HG03135 (cell line): Measurements from ENCODE around the gene PRDM16.

Source experiments
- ATAC-seq: cut with Tn5 transposase; IDR thresholded peaks from one replicate; pipeline ENCODE4 v1.9.1; 2021; ENCODE audit warnings: mild to moderate bottlenecking, moderate library complexity; ENCODE audit not compliant: unreplicated experiment

The PRDM16 gene

DNA sequence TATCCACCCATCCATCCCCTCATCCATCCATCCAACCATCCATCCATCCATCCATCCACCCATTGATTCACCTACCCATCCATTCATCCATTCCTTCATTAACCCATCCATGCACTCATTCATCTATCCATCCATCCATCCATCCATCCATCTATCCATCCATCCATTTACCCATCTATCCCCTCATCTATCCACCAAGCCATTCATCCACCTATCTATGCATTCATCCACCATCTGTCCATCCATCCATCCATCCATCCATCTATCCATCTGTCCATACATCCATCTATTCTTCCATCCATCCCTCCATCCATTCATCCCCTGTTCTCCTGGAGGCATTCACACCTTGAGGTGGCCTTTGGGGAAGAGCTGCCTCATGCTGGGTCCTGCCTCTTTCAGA lies 107.0 kb downstream of the PRDM16 start:
- no peak for ATAC-seq

DNA sequence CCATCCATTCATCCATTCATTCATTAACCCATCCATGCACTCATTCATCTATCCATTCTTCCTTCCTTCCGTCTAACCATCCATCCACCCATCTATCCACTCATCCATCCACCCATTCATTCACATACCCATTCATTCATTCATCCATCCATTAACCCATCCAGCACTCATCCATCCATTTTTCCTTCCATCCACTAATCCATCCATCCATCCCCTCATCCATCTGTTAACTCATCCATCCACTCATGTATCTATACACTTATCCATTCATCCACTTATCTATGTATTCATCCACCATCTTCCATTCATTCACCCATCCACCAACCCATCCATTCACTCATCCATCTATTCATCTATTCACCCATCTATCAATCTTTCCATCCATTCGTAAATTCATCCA lies 107.8 kb downstream of the PRDM16 start:
- ATAC-seq: no peak

- ATAC-seq: no peak
These were observed 109.3 kb downstream of the PRDM16 start for GRCh38 chr1:3178279-3178678.

DNA sequence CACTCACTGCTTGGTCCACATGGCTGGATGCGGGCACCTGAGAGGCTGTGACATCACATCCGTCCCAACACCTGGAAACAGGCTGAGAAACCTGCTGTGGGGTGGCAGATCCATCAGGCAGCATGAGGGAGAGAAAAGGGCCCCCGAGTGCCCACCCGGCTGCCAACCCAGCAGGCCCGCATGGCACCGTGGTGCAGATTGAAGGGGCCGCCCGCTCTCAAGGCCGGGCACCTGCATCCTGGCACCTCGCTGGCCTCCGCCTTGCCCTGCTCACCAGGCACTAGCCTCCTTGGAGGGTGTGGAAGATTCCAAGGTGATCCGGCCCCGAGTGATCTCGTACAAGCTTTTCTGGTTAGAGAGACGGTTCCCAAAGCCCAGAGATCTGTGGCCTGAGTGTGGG lies 110.5 kb downstream of the PRDM16 start:
- ATAC-seq: no peak

- ATAC-seq: no peak
These were observed 111.9 kb downstream of the PRDM16 start for GRCh38 chr1:3180915-3181314.

DNA sequence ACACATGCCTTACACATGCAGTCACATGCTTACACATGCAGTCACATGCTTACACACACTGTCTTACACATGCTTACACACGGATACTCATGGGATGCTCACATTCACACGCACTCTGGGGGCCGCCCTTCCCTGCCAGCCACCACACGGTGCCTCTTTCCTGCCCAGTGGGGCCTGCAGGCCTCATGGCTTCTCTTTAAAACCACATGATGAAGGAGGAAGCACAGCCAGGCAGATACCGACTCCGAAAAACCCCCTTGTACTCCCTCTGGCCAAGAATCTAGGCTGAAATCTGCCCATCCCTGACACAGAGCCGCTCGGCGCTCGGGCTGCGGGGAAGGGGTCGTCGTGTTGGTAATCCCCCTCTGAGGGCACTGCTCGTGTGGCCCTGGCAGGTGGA lies 113.0 kb downstream of the PRDM16 start:
- no peak for ATAC-seq

DNA sequence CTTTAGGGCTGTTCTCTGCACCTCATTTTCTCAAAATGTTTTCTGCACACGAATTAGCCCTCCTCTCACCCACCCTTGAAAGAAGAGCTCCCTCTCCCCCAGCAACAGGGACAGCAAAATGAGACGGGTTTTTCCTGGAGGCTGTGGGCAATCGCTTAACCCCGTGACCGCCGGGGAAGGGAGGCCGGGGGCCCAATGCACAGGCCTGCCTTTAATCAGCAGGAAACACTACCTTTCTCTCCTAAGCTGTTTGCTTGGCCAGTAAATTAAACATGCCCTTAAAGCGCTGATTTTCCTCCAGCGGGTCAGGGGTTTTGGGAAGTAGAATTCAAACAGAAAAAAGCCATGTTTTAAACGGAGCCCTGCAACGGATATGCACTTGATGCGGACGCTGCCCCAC lies 114.4 kb downstream of the PRDM16 start:
- no peak for ATAC-seq

DNA sequence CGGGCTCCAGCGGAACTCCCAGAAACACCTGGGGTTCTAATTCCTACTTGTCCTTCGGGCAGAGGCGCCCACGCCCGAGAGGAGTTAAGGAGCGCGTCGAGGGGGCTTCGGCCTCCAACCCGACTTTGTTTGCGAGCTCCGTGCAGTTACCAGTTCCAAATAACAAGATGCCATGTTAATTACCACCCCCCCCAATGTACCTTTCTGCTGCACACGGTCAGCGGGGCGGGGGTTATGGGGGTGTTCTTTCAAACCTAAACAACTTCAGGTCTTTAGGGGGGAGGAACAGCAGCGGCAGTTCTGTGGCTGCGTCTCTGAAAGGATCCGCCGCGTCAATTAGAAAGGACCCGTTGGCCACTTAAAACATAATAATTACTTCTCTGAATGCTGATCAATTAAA lies 114.8 kb downstream of the PRDM16 start:
- no peak for ATAC-seq

- ATAC-seq: no peak
These were observed 115.7 kb downstream of the PRDM16 start for GRCh38 chr1:3184666-3185065.

DNA sequence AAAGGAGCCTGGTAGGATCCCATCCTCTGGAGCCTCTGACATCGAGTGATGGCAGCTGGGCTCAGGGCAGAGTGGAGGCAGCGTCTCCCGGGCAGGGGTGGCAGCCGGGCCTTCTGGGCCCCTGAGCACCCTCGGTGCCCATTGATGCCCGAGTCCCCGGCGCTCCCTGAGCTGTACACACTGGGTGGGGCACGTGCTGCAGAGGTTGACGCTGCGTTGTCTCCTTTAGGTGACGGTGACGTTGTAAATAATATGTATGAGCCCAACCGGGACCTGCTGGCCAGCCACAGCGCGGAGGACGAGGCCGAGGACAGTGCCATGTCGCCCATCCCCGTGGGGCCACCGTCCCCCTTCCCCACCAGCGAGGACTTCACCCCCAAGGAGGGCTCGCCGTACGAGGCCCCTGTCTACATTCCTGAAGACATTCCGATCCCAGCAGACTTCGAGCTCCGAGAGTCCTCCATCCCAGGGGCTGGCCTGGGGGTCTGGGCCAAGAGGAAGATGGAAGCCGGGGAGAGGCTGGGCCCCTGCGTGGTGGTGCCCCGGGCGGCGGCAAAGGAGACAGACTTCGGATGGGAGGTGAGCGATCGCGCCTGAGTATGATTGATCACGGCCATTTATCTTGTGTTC lies 117.0 kb downstream of the PRDM16 start:
- no peak for ATAC-seq

- ATAC-seq: no peak
These were observed 117.5 kb downstream of the PRDM16 start for GRCh38 chr1:3186526-3186921.

- no peak for ATAC-seq
These were observed 118.6 kb downstream of the PRDM16 start for GRCh38 chr1:3187415-3188149.

- no peak for ATAC-seq
These were observed 119.4 kb downstream of the PRDM16 start for GRCh38 chr1:3188150-3188971.

- ATAC-seq: no peak
These were observed 121.4 kb downstream of the PRDM16 start for GRCh38 chr1:3190256-3191041.

DNA sequence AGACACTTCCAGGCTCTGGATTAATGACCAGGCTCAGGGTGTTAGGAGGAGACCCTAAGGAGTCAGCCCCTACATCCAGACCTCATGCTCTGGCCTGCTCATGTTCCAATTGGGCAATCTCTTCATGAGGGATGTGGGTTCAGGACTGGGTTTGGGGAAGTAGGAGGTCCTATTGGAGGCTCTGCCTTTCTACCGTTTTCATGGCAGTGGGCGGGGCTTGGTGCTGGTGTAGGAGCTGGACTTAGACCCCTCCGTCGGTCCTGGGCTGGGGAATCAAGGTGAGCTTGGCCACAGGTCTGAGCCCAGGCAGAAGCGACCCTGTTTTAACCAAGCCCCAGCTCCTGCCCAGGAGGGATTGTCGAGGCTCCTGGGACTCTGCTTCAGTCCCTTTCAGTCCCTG lies 123.4 kb downstream of the PRDM16 start:
- ATAC-seq: no peak

DNA sequence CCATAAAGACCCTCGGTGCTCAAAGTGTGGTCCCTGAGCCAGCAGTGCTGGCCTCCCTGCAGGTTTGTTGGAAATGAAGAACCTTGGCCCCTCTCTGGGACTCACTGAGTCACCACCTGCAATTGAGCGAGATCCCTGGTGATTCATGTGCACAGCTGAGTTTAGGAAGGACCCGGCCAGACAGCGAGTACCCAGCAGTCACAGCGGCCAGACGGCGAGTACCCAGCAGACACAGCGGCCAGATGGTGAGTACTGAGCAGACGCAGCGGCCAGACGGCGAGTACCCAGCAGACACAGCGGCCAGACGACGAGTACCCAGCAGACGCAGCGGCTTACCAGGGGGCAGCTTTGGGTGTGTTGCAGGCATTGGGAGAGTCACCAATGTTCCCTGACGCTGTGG lies 123.8 kb downstream of the PRDM16 start:
- ATAC-seq: no peak

- no peak for ATAC-seq
These were observed 124.8 kb downstream of the PRDM16 start for GRCh38 chr1:3193811-3194210.

- ATAC-seq: no peak
These were observed 125.9 kb downstream of the PRDM16 start for GRCh38 chr1:3194760-3195479.

DNA sequence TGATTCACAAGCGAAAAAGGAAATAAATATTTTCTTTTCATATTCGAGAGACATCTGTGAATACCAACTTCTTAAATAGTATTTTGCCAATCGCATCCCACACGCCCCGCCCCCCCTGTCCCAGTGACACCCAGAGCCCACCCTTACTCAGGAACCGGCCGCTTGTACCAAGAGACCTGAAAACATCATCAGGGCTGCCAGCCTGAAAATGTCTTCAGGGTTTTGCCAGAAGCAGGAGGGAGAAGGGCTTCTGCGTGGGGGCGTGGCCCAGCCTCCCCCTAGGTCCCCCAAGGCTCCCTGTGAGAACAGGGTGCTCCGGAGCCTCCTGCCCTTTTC lies 126.4 kb downstream of the PRDM16 start:
- ATAC-seq: no peak

DNA sequence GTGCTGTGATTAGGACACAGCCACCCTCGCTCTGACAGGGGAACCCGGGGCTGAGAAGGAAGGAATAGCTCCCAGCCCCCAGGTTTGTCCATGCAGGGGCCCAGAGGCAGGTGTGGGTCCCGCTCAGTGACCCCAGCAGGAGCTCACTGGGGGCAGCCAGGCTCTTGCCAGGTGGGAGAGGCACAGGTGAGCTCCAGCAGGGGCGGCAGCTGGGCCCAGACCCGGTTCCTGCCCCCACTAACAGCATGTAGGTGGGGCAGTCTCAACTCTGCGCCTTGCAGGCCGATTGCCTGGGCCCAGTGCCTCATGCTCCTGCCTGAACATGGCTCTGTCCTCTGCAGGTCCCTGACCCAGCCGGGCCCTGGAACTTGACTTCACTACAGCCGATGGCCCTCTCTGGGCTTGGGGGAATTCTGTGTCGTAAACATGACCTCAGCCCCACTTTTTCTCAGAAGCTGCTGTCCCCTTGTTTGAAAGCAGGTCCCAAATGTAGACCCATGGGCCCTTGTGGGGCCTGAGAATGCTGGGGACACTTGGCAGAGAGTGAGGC lies 127.0 kb downstream of the PRDM16 start:
- no peak for ATAC-seq
